ENCODE data around the gene STK11IP. TPM values are rescaled to one million over a fixed set of nuclear protein-coding genes. Genes with fewer than 3 reads are reported as not detected.

Gene STK11IP
- total and polyA plus RNA-seq, 2 of the 4 experiments (the other 2 are of a cell fraction), result 14.5 to 19.7 TPM

GRCh38 chr2:219607931-219608330 is 10.3 kb downstream of the STK11IP start:
- Histone ChIP-seq H3K9me3 (ENCODE audit: control insufficient read depth, insufficient read depth, low read length) (no peaks in the 10 kb centered on the region), H4K91ac (ENCODE audit: insufficient read depth, low read depth, low read length) (no peak overlapping the region), H3K4ac (ENCODE audit: low read depth, low read length) (no peak overlapping the region), H3K23ac (ENCODE audit: low read depth, low read length) (no peak overlapping the region), H3K36me3 (ENCODE audit: control insufficient read depth, insufficient read depth, low read length) (peaks cover 51% of the 10 kb centered on the region), H3K18ac (ENCODE audit: low read depth, low read length) (no peak overlapping the region), H3K9me1 (ENCODE audit: insufficient read depth, low read length) (no peaks in the 10 kb centered on the region), H3K14ac (replicated peaks; ENCODE audit: low read depth, low read length) (no peak overlapping the region), H3K27me3 (ENCODE audit: control insufficient read depth, insufficient read depth, low read length) (no peaks in the 10 kb centered on the region), H3K79me1 (ENCODE audit: low read depth in 1 of 2, low read length in 2 of 2) (no peaks in the 10 kb centered on the region; a peak in 1 of 4 replicates), H3K9ac (ENCODE audit: low read depth, low read length) (no peak overlapping the region), H4K20me1 (ENCODE audit: insufficient read depth, low read length) (no peaks in the 10 kb centered on the region), H2AK9ac (replicated peaks; ENCODE audit: low read depth, low read length, poor library complexity) (no peak overlapping the region), H3K56ac (ENCODE audit: extremely low read depth, insufficient read depth, low read length) (no peak overlapping the region), H3K4me3 (ENCODE audit: insufficient read depth, low read depth, low read length) (no peak overlapping the region), H2BK15ac (ENCODE audit: low read depth, low read length) (no peak overlapping the region), H4K8ac (ENCODE audit: low read depth in 2 of 2, low read length in 2 of 2) (no peak overlapping the region), H3K27ac (ENCODE audit: insufficient read depth, low read length) (no peak overlapping the region), H2AK5ac (ENCODE audit: low read depth, low read length) (no peak overlapping the region), H3K4me1 (ENCODE audit: control insufficient read depth, insufficient read depth, low read length) (no peaks in the 10 kb centered on the region), H2BK120ac (ENCODE audit: low read depth, low read length) (no peak overlapping the region), H2BK5ac (ENCODE audit: low read depth, low read length, poor library complexity, severe bottlenecking) (no peak overlapping the region), H2BK20ac (ENCODE audit: low read depth, low read length) (no peak overlapping the region), H4K5ac (ENCODE audit: low read depth, low read length) (no peak overlapping the region), H2AFZ (replicated peaks; ENCODE audit: low read length, poor library complexity) (no peak overlapping the region), H3K4me2 (ENCODE audit: low read depth, low read length) (no peak overlapping the region)
- CTCF ChIA-PET, result no interaction called here
- no TSS peak for BruUV-seq (replicated peaks)
- WGBS, 2 experiments (ENCODE audit: extremely low coverage in 2 of 2, insufficient read length in 1 of 2), result 93% methylated on average over 8 of the region's 15 CpGs; no CpG with 5 or more reads in 1 of the 2 experiments
- DNase-seq (no peak), ATAC-seq (ENCODE audit: low read depth) (no peak)
- TF ChIP-seq SMC3 (IDR thresholded peaks at IDR 0.05; ENCODE audit: low read depth, low read length), result no peak
- no peak for TF ChIP-seq CHD1 (IDR thresholded peaks at IDR 0.05; ENCODE audit: low read depth, low read length)
- TF ChIP-seq USF2 (IDR thresholded peaks at IDR 0.05; ENCODE audit: low read depth, low read length), result no peak
- no peak for TF ChIP-seq RCOR1 (IDR thresholded peaks at IDR 0.05; ENCODE audit: insufficient replicate concordance, low read length)
- TF ChIP-seq NFE2L2 (IDR thresholded peaks at IDR 0.05; ENCODE audit: low read depth, low read length), result no peak
- TF ChIP-seq POLR2A (IDR thresholded peaks at IDR 0.05; ENCODE audit: low read depth, low read length), result no peak
- TF ChIP-seq MAZ (IDR thresholded peaks at IDR 0.05; ENCODE audit: borderline replicate concordance, low read depth, low read length), result no peak
- TF ChIP-seq, protein P1, sequence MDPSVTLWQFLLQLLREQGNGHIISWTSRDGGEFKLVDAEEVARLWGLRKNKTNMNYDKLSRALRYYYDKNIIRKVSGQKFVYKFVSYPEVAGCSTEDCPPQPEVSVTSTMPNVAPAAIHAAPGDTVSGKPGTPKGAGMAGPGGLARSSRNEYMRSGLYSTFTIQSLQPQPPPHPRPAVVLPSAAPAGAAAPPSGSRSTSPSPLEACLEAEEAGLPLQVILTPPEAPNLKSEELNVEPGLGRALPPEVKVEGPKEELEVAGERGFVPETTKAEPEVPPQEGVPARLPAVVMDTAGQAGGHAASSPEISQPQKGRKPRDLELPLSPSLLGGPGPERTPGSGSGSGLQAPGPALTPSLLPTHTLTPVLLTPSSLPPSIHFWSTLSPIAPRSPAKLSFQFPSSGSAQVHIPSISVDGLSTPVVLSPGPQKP (IDR thresholded peaks at IDR 0.05; ENCODE audit: borderline replicate concordance, low read depth, low read length), result no peak
- no peak for TF ChIP-seq CEBPB (IDR thresholded peaks at IDR 0.05; ENCODE audit: low read depth, low read length)
- no peak for TF ChIP-seq FOS (IDR thresholded peaks at IDR 0.05; ENCODE audit: low read depth, low read length)
- no peak for TF ChIP-seq RFX5 (IDR thresholded peaks at IDR 0.05; ENCODE audit: low read depth, low read length)
- TF ChIP-seq, protein P2, sequence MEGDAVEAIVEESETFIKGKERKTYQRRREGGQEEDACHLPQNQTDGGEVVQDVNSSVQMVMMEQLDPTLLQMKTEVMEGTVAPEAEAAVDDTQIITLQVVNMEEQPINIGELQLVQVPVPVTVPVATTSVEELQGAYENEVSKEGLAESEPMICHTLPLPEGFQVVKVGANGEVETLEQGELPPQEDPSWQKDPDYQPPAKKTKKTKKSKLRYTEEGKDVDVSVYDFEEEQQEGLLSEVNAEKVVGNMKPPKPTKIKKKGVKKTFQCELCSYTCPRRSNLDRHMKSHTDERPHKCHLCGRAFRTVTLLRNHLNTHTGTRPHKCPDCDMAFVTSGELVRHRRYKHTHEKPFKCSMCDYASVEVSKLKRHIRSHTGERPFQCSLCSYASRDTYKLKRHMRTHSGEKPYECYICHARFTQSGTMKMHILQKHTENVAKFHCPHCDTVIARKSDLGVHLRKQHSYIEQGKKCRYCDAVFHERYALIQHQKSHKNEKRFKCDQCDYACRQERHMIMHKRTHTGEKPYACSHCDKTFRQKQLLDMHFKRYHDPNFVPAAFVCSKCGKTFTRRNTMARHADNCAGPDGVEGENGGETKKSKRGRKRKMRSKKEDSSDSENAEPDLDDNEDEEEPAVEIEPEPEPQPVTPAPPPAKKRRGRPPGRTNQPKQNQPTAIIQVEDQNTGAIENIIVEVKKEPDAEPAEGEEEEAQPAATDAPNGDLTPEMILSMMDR (conservative IDR thresholded peaks at IDR 0.05; ENCODE audit: low read depth, low read length), result no peak
- TF ChIP-seq MAFK (IDR thresholded peaks at IDR 0.05; ENCODE audit: low read depth, low read length), result no peak
- TF ChIP-seq MXI1 (IDR thresholded peaks at IDR 0.05; ENCODE audit: borderline replicate concordance, low read depth, low read length), result no peak
- TF ChIP-seq BHLHE40 (IDR thresholded peaks at IDR 0.05; ENCODE audit: low read depth, low read length), result no peak
- no peak for TF ChIP-seq RAD21 (IDR thresholded peaks at IDR 0.05; ENCODE audit: low read length)
- in situ Hi-C loops (cut with MboI; ENCODE audit: low sequenced_read_pairs), result no loop called here
- POLR2A ChIA-PET (ENCODE audit: unreplicated experiment), result no interaction called here
- intact Hi-C loops (cut with micrococcal nuclease), result no loop called here
- dilution Hi-C loops (cut with HindIII; ENCODE audit: low sequenced_read_pairs, unreplicated experiment), result no loop called here

Measured in IMR-90 (cell line).